Keratinocyte (primary cell): ENCODE results near the gene PI4KA. TPM values are rescaled to one million over a fixed set of nuclear protein-coding genes. Genes with fewer than 3 reads are reported as not detected.

Experiments used
- DNase-seq: peaks from one replicate; pipeline ENCODE4 v3.0.0-alpha.2; 2011; ENCODE audit warnings: low read depth, missing footprints, low spot score
- FAIRE-seq: peaks from 2 replicates; lab custom pipeline; 2011; peaks lifted over from hg19 to GRCh38; lab: Jason Lieb, UNC
- H2AFZ ChIP-seq: 2 replicates; pipeline ENCODE4 v1.6.0; 2012; ENCODE audit warnings: low read length, control low read depth, inconsistent platforms; ENCODE audit not compliant: control insufficient read depth
- H3K27ac ChIP-seq: 2 replicates; pipeline ENCODE4 v1.5.1; 2011; ENCODE audit warnings: low read length; ENCODE audit not compliant: control insufficient read depth, insufficient read depth
- H3K27me3 ChIP-seq: 3 replicates; pipeline ENCODE4 v1.6.0; 2011; ENCODE audit warnings: low read length; ENCODE audit not compliant: control insufficient read depth, insufficient read depth; ENCODE audit errors: extremely low read depth
- H3K36me3 ChIP-seq, 2 experiments: 2 replicates in 1 of 2; 3 replicates in 1 of 2; pipeline ENCODE4 v1.5.1; 2011; ENCODE audit warnings: low read length in 2 of 2, mild to moderate bottlenecking in 1 of 2; ENCODE audit not compliant: control insufficient read depth in 2 of 2, insufficient read depth in 2 of 2; ENCODE audit errors: extremely low read depth in 1 of 2
- H3K4me1 ChIP-seq: 3 replicates; pipeline ENCODE4 v1.5.1; 2011; ENCODE audit warnings: low read length; ENCODE audit not compliant: control insufficient read depth, insufficient read depth; ENCODE audit errors: extremely low read depth
- H3K4me2 ChIP-seq: 3 replicates; pipeline ENCODE4 v1.6.0; 2011; ENCODE audit warnings: low read depth, low read length; ENCODE audit not compliant: control insufficient read depth, insufficient read depth; ENCODE audit errors: extremely low read depth
- H3K4me3 ChIP-seq, 3 experiments: fragments of 200-600 bp in 1 of 3; sonication (generic) in 1 of 3; 2 replicates in 2 of 3; 3 replicates in 1 of 3; pipeline ENCODE4 v1.5.1; 2011 to 2016; ENCODE audit warnings: low read length in 3 of 3, mild to moderate bottlenecking in 3 of 3, control low read depth in 2 of 3, inconsistent platforms in 1 of 3, low read depth in 1 of 3, mixed read lengths in 1 of 3, mixed run types in 1 of 3, moderate library complexity in 1 of 3; ENCODE audit not compliant: control insufficient read depth in 2 of 3, insufficient read depth in 2 of 3; ENCODE audit errors: extremely low read depth in 1 of 3
- H3K79me2 ChIP-seq: 2 replicates; pipeline ENCODE4 v1.6.0; 2012; ENCODE audit warnings: low read length; ENCODE audit not compliant: control insufficient read depth, insufficient read depth
- H3K9ac ChIP-seq: 3 replicates; pipeline ENCODE4 v1.6.0; 2011; ENCODE audit warnings: low read length; ENCODE audit not compliant: control insufficient read depth, insufficient read depth; ENCODE audit errors: extremely low read depth
- H3K9me1 ChIP-seq: 3 replicates; pipeline ENCODE4 v1.6.0; 2011; ENCODE audit warnings: low read length; ENCODE audit not compliant: control insufficient read depth, insufficient read depth; ENCODE audit errors: extremely low read depth
- H3K9me3 ChIP-seq: 2 replicates; pipeline ENCODE4 v1.5.1; 2012; ENCODE audit warnings: low read depth, low read length; ENCODE audit not compliant: control insufficient read depth
- H4K20me1 ChIP-seq: 3 replicates; pipeline ENCODE4 v1.6.0; 2011; ENCODE audit warnings: low read length; ENCODE audit not compliant: control insufficient read depth, insufficient read depth; ENCODE audit errors: extremely low read depth
- EZH2 ChIP-seq: IDR thresholded peaks from one replicate; pipeline ENCODE4 v1.6.1; 2012; ENCODE audit warnings: inconsistent platforms, mild to moderate bottlenecking, low read length, moderate library complexity
- dilution Hi-C: fragments of 300-500 bp; cut with MboI; formaldehyde crosslinking; loops from one replicate; pipeline ENCODE4 v1.7.0; 2020; ENCODE audit warnings: low sequenced_read_pairs; ENCODE audit not compliant: extremely low pct_ligation_motif_present
- polyA plus RNA-seq, 5 experiments: library from polyadenylated mRNA; depleted of rRNA in 3 of 5; stranded (reverse) in 3 of 5; stranded (forward) in 1 of 5; unstranded in 1 of 5; fragments of >200 nt; gene quantifications; 1 replicate in 1 of 5; 2 replicates in 3 of 5; 3 replicates in 1 of 5; pipeline versions ENCODE4 v1.2.1 to v1.2.3, GENCODE V29; 2011 to 2012; ENCODE audit warnings: missing spikeins in 2 of 5, low read depth in 1 of 5, low replicate concordance in 1 of 5
- TF ChIP-seq, protein P1 (sequence below), 3 experiments: IDR thresholded peaks in 1 of 3; conservative IDR thresholded peaks in 1 of 3; optimal IDR thresholded peaks in 1 of 3; 2 replicates in 2 of 3; 3 replicates in 1 of 3; pipeline versions ENCODE3 to v1.5.1; 2011; ENCODE audit warnings: low read length in 3 of 3, mild to moderate bottlenecking in 3 of 3, moderate library complexity in 2 of 3, control low read depth in 1 of 3, inconsistent platforms in 1 of 3; ENCODE audit not compliant: insufficient read depth in 2 of 3; ENCODE audit errors: extremely low read depth in 1 of 3

The PI4KA gene
- polyA plus RNA-seq, 1 donor (not counting 4 experiments of a cell fraction or from before 2014, with no cell fraction given) = 13.6 TPM

DNA sequence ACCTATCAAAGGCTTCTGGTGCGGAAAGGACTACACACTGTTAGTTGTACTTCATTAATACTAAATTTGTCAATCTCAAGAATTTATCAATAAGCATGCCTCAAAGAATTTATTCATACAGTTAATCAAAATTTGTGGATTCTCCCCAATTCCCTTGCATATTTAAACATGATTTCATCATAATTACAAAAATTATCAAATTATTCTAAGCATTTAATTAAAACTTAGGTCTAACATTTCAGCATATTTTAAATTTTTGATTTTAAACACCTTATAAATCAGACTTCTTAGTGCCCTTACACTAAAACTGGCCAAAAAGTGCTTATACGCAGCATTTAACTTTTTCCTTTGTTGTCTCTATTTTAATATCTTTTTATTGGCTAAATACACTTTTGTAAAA lies 98.5 kb downstream of the PI4KA start:
- Histone ChIP-seq H3K4me2 (no peak overlapping the region), H3K36me3 (peaks cover 9 to 12% of the 10 kb centered on the region in 2 experiments), H3K4me1 (no peaks in the 10 kb centered on the region), H3K27me3 (no peaks in the 10 kb centered on the region), H4K20me1 (no peaks in the 10 kb centered on the region), H3K79me2 (no peaks in the 10 kb centered on the region), H3K4me3 (no peak overlapping the region), H3K27ac (no peak overlapping the region), H2AFZ (no peak overlapping the region), H3K9me3 (no peaks in the 10 kb centered on the region), H3K9ac (no peak overlapping the region), H3K9me1 (no peaks in the 10 kb centered on the region)
- TF ChIP-seq, protein P1, sequence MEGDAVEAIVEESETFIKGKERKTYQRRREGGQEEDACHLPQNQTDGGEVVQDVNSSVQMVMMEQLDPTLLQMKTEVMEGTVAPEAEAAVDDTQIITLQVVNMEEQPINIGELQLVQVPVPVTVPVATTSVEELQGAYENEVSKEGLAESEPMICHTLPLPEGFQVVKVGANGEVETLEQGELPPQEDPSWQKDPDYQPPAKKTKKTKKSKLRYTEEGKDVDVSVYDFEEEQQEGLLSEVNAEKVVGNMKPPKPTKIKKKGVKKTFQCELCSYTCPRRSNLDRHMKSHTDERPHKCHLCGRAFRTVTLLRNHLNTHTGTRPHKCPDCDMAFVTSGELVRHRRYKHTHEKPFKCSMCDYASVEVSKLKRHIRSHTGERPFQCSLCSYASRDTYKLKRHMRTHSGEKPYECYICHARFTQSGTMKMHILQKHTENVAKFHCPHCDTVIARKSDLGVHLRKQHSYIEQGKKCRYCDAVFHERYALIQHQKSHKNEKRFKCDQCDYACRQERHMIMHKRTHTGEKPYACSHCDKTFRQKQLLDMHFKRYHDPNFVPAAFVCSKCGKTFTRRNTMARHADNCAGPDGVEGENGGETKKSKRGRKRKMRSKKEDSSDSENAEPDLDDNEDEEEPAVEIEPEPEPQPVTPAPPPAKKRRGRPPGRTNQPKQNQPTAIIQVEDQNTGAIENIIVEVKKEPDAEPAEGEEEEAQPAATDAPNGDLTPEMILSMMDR (optimal IDR thresholded peaks at IDR 0.05 in 1 of 3, IDR thresholded peaks at IDR 0.05 in 1 of 3, conservative IDR thresholded peaks at IDR 0.05 in 1 of 3; ENCODE audit: extremely low read depth in 1 of 3, insufficient read depth in 2 of 3, low read length in 3 of 3) = no peak
- no peak for TF ChIP-seq EZH2
- DNase-seq (no peak), FAIRE-seq (no peak)
- dilution Hi-C loops = no loop called here

DNA sequence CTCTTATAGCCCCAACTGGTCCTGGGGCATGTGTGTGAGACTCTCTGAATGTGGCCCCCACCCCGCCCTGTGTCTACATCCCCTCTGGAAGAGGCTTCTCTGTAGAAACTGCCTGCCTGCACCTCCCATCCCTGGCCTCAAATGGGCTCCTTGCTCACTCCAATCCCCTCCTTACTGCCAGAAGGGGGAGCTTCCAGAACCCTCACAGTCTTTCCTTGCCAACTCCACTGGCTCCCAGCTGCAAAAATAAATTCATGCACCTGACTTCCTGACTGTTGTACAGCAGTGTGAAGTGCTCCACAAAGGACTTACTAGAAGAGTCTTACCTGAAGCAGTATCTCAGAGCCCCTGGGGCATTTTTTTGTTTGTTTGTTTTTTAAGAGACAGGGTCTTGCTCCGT lies 99.9 kb downstream of the PI4KA start:
- H4K20me1 ChIP-seq = no peaks in the 10 kb centered on the region
- TF ChIP-seq, protein P1 (optimal IDR thresholded peaks at IDR 0.05 in 1 of 3, IDR thresholded peaks at IDR 0.05 in 1 of 3, conservative IDR thresholded peaks at IDR 0.05 in 1 of 3; ENCODE audit: extremely low read depth in 1 of 3, insufficient read depth in 2 of 3, low read length in 3 of 3) = peak in 1 of 3 experiments; percentile 28
- TF ChIP-seq EZH2 = no peak
- no peaks in the 10 kb centered on the region for H3K9me3 ChIP-seq
- H3K27ac ChIP-seq = no peak overlapping the region
- no peak for FAIRE-seq
- no peaks in the 10 kb centered on the region for H3K79me2 ChIP-seq
- DNase-seq = no peak
- no peaks in the 10 kb centered on the region for H3K27me3 ChIP-seq
- peaks cover 0 to 3% of the 10 kb centered on the region in 2 experiments for H3K36me3 ChIP-seq
- no peak overlapping the region for H3K9ac ChIP-seq
- no peak overlapping the region for H3K4me3 ChIP-seq
- no peaks in the 10 kb centered on the region for H3K4me1 ChIP-seq
- H3K4me2 ChIP-seq = no peak overlapping the region
- dilution Hi-C loops = no loop called here
- H3K9me1 ChIP-seq = no peaks in the 10 kb centered on the region
- H2AFZ ChIP-seq = no peak overlapping the region
